ENCODE results near the gene GALNT10.

GALNT10 gene

DNA sequence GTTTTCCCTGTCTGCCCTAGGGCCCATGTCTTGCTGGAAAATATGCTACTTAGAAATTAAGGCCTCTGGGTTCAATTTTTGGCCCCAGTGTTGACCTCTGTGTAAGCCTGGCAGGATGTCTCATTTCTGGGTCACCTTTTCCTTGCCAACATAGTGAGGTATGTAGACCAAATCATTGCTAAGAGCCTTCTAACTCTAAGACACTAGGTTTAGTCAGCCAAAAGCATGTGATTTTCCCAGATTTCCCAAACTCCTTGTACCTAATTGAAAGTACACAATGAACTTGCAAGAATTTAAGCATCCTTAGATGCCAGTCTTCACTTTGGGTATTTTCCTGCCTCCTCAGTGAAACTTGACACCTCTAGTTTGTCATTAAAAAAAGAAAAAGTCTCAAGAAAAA is 77.0 kb downstream of the GALNT10 start:
- DNase-seq (ENCODE audit: low read depth) = no peak

DNA sequence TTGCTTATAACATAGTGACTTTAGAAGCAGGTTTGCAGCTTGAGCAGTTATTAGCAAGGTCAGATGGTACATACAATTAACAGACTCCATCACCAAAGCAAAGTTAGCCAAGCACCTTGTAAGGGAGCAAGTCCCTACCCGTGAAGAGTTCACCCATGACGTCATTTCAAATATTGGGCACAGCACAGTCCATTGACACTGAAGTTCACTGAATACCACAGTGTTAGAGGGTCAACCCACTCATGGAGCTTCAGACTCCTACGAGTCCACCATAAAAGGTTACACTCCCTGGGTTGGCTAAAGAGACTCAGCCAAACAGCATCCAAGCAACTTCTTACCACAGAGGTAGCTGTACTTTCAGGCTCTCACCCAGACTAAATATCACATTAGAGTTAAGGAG is 77.5 kb downstream of the GALNT10 start:
- DNase-seq (ENCODE audit: low read depth) = no peak

GRCh38 chr5:154269414-154269813 is 78.9 kb downstream of the GALNT10 start:
- no peak for DNase-seq (ENCODE audit: low read depth)

- no peak for DNase-seq (ENCODE audit: low read depth)
These were observed 80.9 kb downstream of the GALNT10 start for GRCh38 chr5:154271466-154271865.

DNA sequence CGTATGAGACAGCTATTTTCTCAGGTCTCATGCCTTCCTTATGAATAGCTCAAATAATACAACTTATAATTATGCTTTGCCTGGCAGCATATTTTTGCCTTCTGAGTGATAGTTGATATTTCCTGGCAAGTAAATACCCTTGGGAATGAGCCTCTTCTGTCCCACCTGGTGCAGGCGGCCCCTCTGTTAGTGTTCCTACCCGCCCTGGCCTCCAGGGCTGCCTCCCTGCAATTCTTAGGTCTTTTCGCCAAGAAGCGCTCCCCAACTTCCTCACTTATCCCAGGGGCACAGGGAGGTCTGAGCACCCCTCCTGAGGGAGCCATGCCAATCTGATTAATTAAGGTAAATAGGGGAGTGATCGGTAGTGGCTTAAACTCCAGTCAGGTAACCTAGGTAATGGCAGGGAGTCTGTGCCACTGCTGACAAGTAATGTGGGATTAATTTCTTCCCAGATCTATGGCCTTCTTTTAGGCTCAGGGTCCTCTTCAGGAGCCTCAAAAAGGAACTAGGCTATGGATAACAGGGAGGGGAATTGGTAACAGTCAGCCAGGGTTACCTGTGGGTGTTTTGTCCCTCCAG is 81.5 kb downstream of the GALNT10 start:
- no peak for DNase-seq (ENCODE audit: low read depth)

DNA sequence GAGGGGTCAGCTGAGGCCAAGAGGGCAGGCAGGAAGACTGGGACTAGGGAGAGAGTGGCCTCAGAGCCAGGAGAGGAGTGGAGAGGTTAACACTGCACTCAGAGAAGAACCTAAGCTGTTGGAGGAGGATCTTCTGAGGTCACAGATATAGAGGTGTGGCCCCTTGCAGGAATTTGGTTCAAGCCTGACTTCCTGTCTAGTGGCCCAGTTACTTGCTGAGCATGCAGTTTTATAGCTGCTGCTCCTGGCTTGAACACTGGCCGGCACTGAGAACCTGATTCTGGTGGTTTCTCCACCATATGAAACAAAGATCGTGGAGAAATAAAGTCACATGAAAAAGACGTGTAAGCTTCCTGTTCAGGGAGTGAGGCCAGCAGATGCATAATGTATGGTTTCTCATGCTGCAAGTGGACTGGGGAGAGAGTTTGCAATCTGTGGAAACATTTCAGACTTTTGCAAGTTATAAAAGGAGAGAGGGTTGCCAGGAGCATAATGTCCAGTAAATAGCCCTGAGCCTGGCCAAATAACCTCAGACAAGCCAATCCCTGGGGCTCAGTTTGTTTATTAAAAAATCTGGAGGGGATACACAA is 82.6 kb downstream of the GALNT10 start:
- DNase-seq (ENCODE audit: low read depth) = no peak

- no peak for DNase-seq (ENCODE audit: low read depth)
These were observed 83.7 kb downstream of the GALNT10 start for GRCh38 chr5:154273963-154274827.

DNA sequence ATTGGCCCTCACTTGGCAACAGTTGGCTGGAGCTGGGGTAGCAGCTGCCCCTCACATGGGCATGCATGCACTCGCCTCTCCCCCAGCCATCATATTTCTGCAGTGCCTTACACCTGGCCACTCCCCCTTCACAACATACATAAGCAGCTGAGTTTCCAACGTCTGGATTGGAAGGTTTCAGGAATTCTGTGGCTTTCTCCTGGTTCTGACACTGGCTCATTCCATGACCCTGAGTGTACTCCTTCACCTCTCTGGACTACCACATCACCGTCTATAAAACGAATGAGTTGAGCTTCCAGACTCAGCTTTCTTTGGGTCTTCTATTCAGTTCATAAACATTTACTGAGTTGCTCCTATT is 84.3 kb downstream of the GALNT10 start:
- no peak for DNase-seq (ENCODE audit: low read depth)

GRCh38 chr5:154275566-154275965 is 85.0 kb downstream of the GALNT10 start:
- DNase-seq (ENCODE audit: low read depth) = no peak

DNA sequence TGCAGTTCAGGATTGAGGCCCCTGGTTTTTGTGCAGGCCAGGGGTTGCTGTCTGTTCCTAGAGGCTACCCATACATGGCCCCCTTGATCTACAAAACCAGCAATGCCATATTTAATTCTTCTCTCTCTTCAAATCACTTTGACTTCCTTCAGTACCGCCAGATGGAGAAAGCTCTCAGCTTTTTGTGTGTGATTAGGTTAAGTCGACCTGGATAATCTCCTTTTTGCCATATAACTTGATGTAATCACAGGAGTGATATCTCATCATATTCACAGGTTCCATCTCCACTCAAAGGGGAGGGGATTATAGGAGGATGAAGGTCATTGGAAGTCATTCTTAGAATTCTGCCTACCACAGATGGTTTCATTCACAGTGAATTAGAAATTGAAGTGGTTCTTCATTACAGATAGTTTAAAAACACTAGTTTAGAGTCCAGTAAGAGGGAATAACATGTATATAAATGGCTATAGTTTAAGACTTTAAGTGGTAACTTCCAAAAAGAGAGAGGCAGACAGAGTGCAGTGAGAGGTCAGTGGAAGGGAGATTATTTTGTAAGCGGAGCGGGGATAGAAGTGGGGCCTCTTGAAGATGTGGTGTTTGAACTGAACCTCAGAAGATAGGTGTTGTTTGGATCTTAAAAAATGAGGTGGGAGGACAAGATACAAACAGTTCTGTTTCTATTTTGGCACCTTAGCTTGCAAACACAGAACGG is 85.9 kb downstream of the GALNT10 start:
- DNase-seq (ENCODE audit: low read depth) = no peak

DNA sequence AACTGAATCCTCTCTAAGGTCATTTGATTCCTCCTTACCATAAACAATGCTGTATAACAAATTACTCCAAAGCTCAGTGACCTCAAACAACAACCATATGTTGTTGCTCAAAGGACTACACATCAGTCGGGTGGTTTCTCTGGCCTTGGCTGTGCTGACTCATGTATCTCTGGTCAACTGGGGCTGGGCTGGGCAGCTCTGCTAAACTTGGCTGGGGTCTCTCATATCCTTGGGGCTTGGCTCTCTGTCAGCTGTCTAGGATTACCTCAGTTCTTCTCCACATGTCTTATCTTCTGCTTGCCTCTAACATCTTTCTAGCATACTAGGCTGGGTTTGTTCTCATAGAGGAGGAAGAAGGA is 86.4 kb downstream of the GALNT10 start:
- no peak for DNase-seq (ENCODE audit: low read depth)

GRCh38 chr5:154277499-154277898 is 87.0 kb downstream of the GALNT10 start:
- no peak for DNase-seq (ENCODE audit: low read depth)

DNA sequence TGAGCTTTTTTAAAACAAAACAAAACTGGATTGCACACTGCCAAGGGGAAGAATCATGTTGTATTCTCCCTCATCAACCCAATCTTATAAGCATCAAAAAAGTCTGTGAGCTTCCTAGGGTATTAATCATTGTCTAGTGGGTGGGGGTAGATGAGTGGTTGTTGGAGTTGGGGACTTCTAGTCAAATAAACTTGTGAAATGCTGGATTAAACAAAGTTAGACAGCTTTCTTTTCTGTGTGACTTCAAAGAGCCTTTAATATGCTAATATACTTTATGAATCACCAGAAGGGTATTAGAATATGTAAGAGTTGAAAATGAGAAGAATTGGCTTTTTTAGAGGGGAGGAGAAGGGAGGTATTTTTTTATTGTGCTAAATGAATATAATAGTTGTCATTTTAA is 87.7 kb downstream of the GALNT10 start:
- DNase-seq (ENCODE audit: low read depth) = no peak

- no peak for DNase-seq (ENCODE audit: low read depth)
These were observed 88.4 kb downstream of the GALNT10 start for GRCh38 chr5:154278908-154279307.

DNA sequence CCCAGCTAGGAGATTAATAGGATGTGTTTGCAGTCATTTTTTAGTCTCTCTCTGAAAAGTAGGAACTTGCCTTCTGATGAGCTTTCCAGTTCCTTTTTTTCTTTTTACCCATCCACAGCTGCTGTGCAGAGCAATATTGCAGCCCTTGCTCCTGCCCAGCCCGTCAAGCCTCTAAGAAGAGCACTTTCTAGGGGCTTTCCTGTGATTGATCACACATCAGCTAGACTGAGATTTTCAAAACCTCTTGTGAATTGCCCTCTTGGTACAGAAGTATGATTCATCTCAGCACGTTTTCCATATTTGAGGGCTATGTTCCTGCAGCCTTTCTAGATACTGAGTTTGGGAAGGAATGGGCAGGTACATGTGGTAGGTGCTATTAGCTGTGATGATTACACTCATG is 93.9 kb downstream of the GALNT10 start:
- DNase-seq (ENCODE audit: low read depth) = no peak

DNA sequence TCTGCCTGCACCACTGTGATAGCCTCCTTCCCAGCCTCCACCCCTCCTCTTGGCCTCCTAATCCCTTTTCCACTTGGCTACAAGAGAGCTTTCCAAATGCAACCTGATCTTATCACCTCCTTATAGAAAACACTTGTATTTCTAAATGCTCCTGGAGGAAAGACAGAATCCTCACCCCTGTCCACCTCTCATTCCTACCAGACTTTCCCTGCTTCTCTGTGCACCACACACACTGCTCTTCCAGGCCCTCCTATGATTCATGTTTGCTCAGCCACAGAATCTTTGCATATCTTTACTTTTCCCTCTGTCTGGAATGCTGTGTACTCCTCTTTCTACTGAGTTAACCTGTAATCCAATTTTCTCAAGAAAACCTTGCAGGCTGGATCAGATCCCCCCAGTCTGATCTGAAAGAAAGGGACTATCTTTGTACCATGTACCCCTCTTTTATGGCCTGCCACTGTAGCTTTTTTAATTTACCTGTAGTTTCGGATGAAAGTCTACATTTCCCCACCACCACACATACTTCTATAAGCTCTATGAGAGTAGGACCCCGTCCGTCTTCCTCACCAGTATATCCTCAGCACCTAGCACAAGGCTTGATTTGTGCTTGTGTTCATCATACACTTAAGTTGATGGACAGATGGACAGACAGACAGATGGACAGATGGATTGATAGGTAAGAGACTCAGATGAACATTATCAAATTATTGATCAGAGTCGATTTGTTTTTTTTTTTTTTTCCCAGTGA is 95.3 kb downstream of the GALNT10 start:
- DNase-seq (ENCODE audit: low read depth) = no peak

DNA sequence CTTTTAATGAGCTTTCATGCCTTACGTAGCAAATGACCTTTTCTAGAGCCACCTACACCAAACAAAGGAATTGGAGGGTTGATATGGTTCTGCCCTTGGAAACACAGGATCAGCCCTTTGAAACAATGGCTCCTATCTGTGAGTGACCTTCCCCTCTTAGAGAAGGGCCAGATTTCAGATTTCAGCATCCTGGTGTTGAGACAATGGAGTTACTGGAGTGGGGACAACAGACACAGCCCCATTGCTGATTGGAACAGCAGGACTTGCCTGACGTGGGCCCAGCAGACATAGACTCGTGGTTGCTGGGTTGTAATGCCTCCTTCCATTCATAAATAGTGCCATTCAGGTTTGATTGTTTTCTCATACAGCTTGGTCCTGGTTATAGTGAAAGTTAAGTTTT is 96.0 kb downstream of the GALNT10 start:
- DNase-seq (ENCODE audit: low read depth) = no peak

GRCh38 chr5:154287136-154287535 is 96.6 kb downstream of the GALNT10 start:
- DNase-seq (ENCODE audit: low read depth) = no peak

DNA sequence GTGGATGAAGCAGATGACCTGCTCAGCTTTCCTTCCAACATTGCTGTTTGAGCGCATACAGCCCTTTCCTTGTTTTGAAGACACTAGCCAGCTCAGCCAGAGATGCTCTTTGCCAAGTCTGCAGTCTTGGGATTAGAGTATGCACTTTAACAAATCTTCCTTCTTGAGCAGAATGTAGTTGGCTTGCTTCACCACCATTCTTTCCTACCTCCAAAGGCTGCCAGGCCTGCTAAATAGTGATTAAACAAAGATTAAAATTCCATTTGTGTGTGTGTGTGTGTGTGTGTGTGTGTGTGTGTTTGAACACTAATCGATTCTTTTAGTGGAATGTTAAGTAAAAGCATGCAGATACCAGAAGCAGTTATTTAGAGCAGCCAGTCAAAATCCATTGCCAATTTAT is 97.6 kb downstream of the GALNT10 start:
- DNase-seq (ENCODE audit: low read depth) = no peak

DNA sequence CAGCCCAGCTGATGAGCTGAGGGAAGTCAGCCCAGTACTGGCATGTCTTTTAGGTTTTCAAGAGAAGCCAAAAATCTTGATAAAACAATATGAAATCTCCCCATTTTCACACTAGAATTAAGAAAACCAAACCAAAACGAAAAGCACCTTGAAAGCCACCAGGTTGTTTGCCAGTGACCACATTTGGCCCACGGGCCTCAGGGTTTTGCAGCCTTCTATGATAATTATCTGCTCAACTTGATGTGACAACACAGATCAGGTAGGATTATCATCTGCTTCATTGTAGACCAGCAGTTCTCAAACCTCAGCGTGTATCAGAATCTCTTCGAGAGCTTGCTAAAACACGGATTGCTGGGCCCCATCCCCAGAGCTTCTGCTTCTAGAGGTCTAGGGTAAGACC is 101.4 kb downstream of the GALNT10 start:
- DNase-seq (ENCODE audit: low read depth) = no peak

DNA sequence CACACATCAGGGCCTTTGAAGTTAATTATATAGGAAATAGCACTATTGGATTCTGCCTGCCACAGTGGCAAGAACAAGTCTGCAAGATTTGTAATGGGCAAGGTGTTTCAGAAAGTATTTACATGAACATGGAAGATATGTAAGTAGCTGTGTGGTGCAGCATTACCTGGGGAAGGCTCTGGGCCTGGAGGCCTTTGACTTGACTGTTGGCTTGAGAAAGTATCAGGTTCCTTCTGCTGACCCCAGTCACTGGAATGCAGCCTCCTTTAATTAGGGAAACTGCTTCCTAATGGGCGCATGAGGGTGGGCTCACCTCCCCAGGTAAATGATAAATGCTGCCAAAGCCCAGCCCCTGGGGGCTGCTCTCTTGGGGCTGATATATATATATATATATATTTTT is 102.7 kb downstream of the GALNT10 start:
- DNase-seq (ENCODE audit: low read depth) = no peak

DNA sequence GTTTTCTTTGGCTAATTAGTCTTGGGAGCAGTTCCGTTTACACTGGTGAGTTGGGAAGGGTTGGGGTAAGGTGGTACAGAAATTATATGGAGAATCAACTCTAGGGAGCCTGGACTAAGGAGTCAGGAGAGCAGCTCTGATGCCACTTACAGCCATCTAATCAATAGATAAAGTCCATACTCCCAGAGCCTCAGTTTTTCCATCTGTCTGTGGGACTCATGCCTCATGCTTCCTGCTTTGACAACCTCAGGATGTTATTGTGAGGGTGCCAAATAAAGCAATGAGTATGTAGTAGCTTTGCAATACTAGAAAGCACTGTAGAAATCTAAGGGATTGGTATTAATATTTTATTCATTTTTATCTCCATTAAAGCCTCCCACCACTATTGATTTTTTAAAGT is 105.0 kb downstream of the GALNT10 start:
- DNase-seq (ENCODE audit: low read depth) = no peak

Measured in stimulated activated CD8-positive, alpha-beta memory T cell treated with anti-CD3 and anti-CD28 coated beads, Interleukin-12 subunit alpha, Interleukin-12 subunit beta, amount 100 ng/mL, for 1 hour (primary cell).